Fibroblast of upper back skin (primary cell): ENCODE results near the gene GLRA3.
"Not testable (repeated sequence)": the region's sequence is repeated elsewhere in the genome, so short reads cannot be mapped to it uniquely, and the experiment has no call there.

Experiments used
- DNase-seq: peaks from one replicate; pipeline ENCODE4 v3.0.0-alpha.2; 2013

GLRA3 gene

GRCh38 chr4:174713181-174713580 lies 115.9 kb downstream of the GLRA3 start:
- DNase-seq = no peak

GRCh38 chr4:174709526-174709925 lies 119.5 kb downstream of the GLRA3 start:
- no peak for DNase-seq

- DNase-seq = no peak
These were observed 120.7 kb downstream of the GLRA3 start for GRCh38 chr4:174708381-174708780.

GRCh38 chr4:174707902-174708301 lies 121.1 kb downstream of the GLRA3 start:
- DNase-seq = no peak

- no peak for DNase-seq
These were observed 121.9 kb downstream of the GLRA3 start for GRCh38 chr4:174707051-174707676.

GRCh38 chr4:174702979-174703478 lies 126.0 kb downstream of the GLRA3 start:
- peak; percentile 46 for DNase-seq

- DNase-seq = no peak
These were observed 129.4 kb downstream of the GLRA3 start for GRCh38 chr4:174699654-174700053.

- DNase-seq = no peak
These were observed 131.2 kb downstream of the GLRA3 start for GRCh38 chr4:174697896-174698295.

- DNase-seq = peak; percentile 46
These were observed 131.8 kb downstream of the GLRA3 start for GRCh38 chr4:174697202-174697601.

GRCh38 chr4:174696657-174697056 lies 132.4 kb downstream of the GLRA3 start:
- DNase-seq = no peak

- not testable (repeated sequence) for DNase-seq
These were observed 137.2 kb downstream of the GLRA3 start for GRCh38 chr4:174691876-174692275.

- no peak for DNase-seq
These were observed 138.4 kb downstream of the GLRA3 start for GRCh38 chr4:174690665-174691064.

GRCh38 chr4:174689618-174690017 lies 139.4 kb downstream of the GLRA3 start:
- DNase-seq = no peak

- DNase-seq = no peak
These were observed 142.2 kb downstream of the GLRA3 start for GRCh38 chr4:174686826-174687225.

GRCh38 chr4:174681723-174682300 lies 147.2 kb downstream of the GLRA3 start:
- DNase-seq = peak; percentile 71

- peak; percentile 66 for DNase-seq
These were observed 154.7 kb downstream of the GLRA3 start for GRCh38 chr4:174674305-174674840.

GRCh38 chr4:174673865-174674264 lies 155.2 kb downstream of the GLRA3 start:
- no peak for DNase-seq

- DNase-seq = no peak
These were observed 156.8 kb downstream of the GLRA3 start for GRCh38 chr4:174672276-174672675.

GRCh38 chr4:174669270-174669669 lies 159.8 kb downstream of the GLRA3 start:
- peak; percentile 84 for DNase-seq

- DNase-seq = no peak
These were observed 163.2 kb downstream of the GLRA3 start for GRCh38 chr4:174665799-174666198.

- peak; percentile 86 for DNase-seq
These were observed 165.8 kb downstream of the GLRA3 start for GRCh38 chr4:174663216-174663615.

- DNase-seq = no peak
These were observed 170.8 kb downstream of the GLRA3 start for GRCh38 chr4:174658246-174658645.

GRCh38 chr4:174657472-174657871 lies 171.6 kb downstream of the GLRA3 start:
- DNase-seq = no peak

- DNase-seq = no peak
These were observed 174.4 kb downstream of the GLRA3 start for GRCh38 chr4:174654634-174655033.
